GM19397 (cell line): ENCODE measurements around the gene PPP2R2C.
A peak's percentile ranks its signal among the peaks of the same experiment; 100 is the strongest.

Source experiments
- ATAC-seq: cut with Tn5 transposase; IDR thresholded peaks from one replicate; pipeline ENCODE4 v1.9.1; 2021; ENCODE audit warnings: mild to moderate bottlenecking, moderate library complexity; ENCODE audit not compliant: unreplicated experiment

Gene PPP2R2C

GRCh38 chr4:6426571-6427438 lies 45.6 kb downstream of the PPP2R2C start:
- ATAC-seq = no peak

- no peak for ATAC-seq
Observed at GRCh38 chr4:6425911-6426310, 46.5 kb downstream of the PPP2R2C start.

- no peak for ATAC-seq
Observed at GRCh38 chr4:6425336-6425735, 47.1 kb downstream of the PPP2R2C start.

GRCh38 chr4:6424425-6424824 lies 48.0 kb downstream of the PPP2R2C start:
- ATAC-seq = no peak

GRCh38 chr4:6423575-6423974 lies 48.8 kb downstream of the PPP2R2C start:
- ATAC-seq = peak; percentile 84

- ATAC-seq = no peak
Observed at GRCh38 chr4:6422866-6423265, 49.5 kb downstream of the PPP2R2C start.

GRCh38 chr4:6422105-6422504 lies 50.3 kb downstream of the PPP2R2C start:
- ATAC-seq = no peak

- ATAC-seq = no peak
Observed at GRCh38 chr4:6421397-6421796, 51.0 kb downstream of the PPP2R2C start.

- ATAC-seq = no peak
Observed at GRCh38 chr4:6420972-6421371, 51.4 kb downstream of the PPP2R2C start.

GRCh38 chr4:6420036-6420435 lies 52.4 kb downstream of the PPP2R2C start:
- ATAC-seq = no peak

- ATAC-seq = no peak
Observed at GRCh38 chr4:6419452-6420028, 52.9 kb downstream of the PPP2R2C start.

GRCh38 chr4:6418193-6418755 lies 54.1 kb downstream of the PPP2R2C start:
- no peak for ATAC-seq

- ATAC-seq = no peak
Observed at GRCh38 chr4:6417516-6418050, 54.8 kb downstream of the PPP2R2C start.

GRCh38 chr4:6416518-6417286 lies 55.7 kb downstream of the PPP2R2C start:
- ATAC-seq = no peak

- no peak for ATAC-seq
Observed at GRCh38 chr4:6415031-6415705, 57.2 kb downstream of the PPP2R2C start.

- no peak for ATAC-seq
Observed at GRCh38 chr4:6414578-6414977, 57.8 kb downstream of the PPP2R2C start.

- ATAC-seq = no peak
Observed at GRCh38 chr4:6410664-6411063, 61.8 kb downstream of the PPP2R2C start.

- no peak for ATAC-seq
Observed at GRCh38 chr4:6410068-6410467, 62.3 kb downstream of the PPP2R2C start.

GRCh38 chr4:6409381-6409780 lies 63.0 kb downstream of the PPP2R2C start:
- no peak for ATAC-seq

GRCh38 chr4:6408263-6408662 lies 64.2 kb downstream of the PPP2R2C start:
- no peak for ATAC-seq

GRCh38 chr4:6405397-6405706 lies 67.1 kb downstream of the PPP2R2C start:
- no peak for ATAC-seq
